GM20431 (cell line): ENCODE data around the gene SLC35E2B.

Source experiments
- in situ Hi-C: fragments of 300-500 bp; cut with MseI, MboI; formaldehyde crosslinking; loops from one replicate; pipeline ENCODE4 v1.15.0; 2020; ENCODE audit warnings: low sequenced_read_pairs; ENCODE audit not compliant: unreplicated experiment

The SLC35E2B gene

GRCh38 chr1:1616045-1616790 lies 76.4 kb downstream of the SLC35E2B start:
- in situ Hi-C loops = no loop called here

- in situ Hi-C loops = no loop called here
Measured at GRCh38 chr1:1615256-1616044, 77.1 kb downstream of the SLC35E2B start, which contains the start of gene MIB2. MIB2 (plus strand) TSS chr1:1615500; CDS start chr1:1623453, 7,953 bp downstream.

DNA sequence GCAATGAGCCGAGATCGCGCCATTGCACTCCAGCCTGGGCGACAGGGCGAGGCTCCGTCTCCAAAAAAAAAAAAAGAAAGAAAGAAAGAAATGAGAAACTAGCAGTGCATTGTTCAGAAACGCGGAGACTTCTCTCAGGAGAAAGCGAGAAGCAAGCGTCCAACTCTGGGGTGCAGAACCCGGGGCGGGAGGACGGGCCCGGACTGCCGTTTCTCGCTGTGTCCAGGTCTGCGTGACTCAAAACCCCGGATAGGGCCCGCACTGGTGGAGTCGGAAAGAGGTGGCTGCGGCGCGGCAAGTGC lies 77.7 kb downstream of the SLC35E2B start:
- in situ Hi-C loops = no loop called here

- in situ Hi-C loops = no loop called here
Measured at GRCh38 chr1:1614204-1614953, 78.2 kb downstream of the SLC35E2B start.

GRCh38 chr1:1613509-1614082 lies 79.0 kb downstream of the SLC35E2B start:
- in situ Hi-C loops = no loop called here

DNA sequence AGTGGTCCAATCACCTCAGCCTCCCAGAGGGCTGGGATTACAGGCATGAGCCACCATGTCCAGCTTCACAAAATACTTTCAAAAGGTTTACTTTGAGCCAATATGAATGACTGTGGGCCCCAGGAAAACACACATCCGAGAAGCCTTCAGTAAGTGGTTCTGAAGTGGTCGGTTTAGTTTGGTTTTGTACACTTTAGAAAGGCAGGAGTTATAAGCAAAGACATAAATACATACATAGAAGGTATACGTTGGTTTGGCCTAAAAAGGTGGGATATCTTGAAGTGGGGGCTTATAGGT lies 80.5 kb downstream of the SLC35E2B start:
- in situ Hi-C loops = no loop called here

GRCh38 chr1:1610796-1611195 lies 81.8 kb downstream of the SLC35E2B start:
- in situ Hi-C loops = no loop called here

GRCh38 chr1:1609822-1610485 lies 82.6 kb downstream of the SLC35E2B start:
- in situ Hi-C loops = no loop called here
